Measurements from ENCODE around the gene CDHR2.

GRCh38 chr5:176560364-176560763 is 11.2 kb downstream of the CDHR2 start:
- no peak for TF ChIP-seq TAF1 (IDR thresholded peaks at IDR 0.05; ENCODE audit: low read depth, low read length)
- no peak for TF ChIP-seq POLR2A (IDR thresholded peaks at IDR 0.05; ENCODE audit: low read depth, low read length)
- TF ChIP-seq SPI1 (IDR thresholded peaks at IDR 0.05; ENCODE audit: low read depth, low read length) = no peak

Measured in GM12891 (cell line).